ENCODE results near the gene MKNK2. TPM values are rescaled to one million over a fixed set of nuclear protein-coding genes. Genes with fewer than 3 reads are reported as not detected.
A peak's percentile ranks its signal among the peaks of the same experiment; 100 is the strongest.

Gene MKNK2
- total RNA-seq, 2 donors from 2014 or later = 120 to 123 TPM

DNA sequence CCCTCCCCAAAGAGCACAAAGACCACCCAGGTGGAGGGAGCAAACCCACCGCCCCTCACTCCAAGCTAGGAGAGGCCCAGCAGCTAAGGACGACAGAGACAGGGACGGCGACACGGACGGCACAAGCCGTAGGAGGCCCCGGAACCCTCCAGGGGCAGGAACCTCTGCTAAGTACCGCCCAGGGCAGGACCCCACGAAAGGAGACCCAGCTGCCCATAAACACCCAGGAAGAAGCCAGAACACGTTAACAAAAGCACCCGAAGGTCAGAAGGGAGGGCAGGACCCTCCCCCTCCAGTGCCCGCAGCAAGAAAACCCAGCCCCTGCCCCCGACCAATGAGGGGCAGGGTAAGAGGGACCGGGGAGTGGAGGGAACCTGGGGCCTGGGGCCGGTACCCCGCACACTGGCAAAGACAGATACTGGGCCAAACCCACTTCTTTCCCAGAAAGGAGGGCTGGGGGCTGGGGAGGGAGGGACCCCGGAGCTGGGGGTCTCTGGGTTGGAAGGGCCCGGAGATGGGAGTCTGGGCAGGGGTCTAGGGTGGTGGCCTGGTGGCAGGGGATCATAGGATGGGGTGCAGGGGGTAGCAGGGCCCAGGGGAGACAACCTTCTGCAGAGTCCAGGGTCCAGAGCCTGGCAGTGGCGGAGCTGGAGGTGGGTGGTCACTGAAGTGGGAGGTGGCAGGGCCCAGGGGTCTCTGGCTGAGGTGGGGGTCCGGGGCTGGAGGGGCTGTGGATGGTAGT lies 37.9 kb downstream of the MKNK2 start:
- H3K4me3 Mint-ChIP-seq = peak overlapping the region; percentile 55
- Histone ChIP-seq H3K9ac (ENCODE audit: extremely low read depth, low read length, poor library complexity, severe bottlenecking) (no peak overlapping the region), H3K9me3 (ENCODE audit: control insufficient read depth, low read length) (no peaks in the 10 kb centered on the region), H3K27ac (ENCODE audit: low read depth, low read length) (no peak overlapping the region), H3K36me3 (ENCODE audit: control insufficient read depth, insufficient read depth, low read length) (peaks cover 5% of the 10 kb centered on the region), H3K27me3 (ENCODE audit: control insufficient read depth, insufficient read depth, low read length, poor library complexity, severe bottlenecking) (no peaks in the 10 kb centered on the region), H3K4me1 (ENCODE audit: control insufficient read depth, insufficient read depth, low read length) (no peaks in the 10 kb centered on the region), H3K4me3 (ENCODE audit: low read length) (no peak overlapping the region)
- peaks cover 34% of the 10 kb centered on the region for H3K36me3 Mint-ChIP-seq (ENCODE audit: low read depth)
- no peaks in the 10 kb centered on the region for H3K27me3 Mint-ChIP-seq (ENCODE audit: insufficient read depth)
- no peak for DNase-seq
- peak overlapping the region; percentile 64 for H3K27ac Mint-ChIP-seq
- no peaks in the 10 kb centered on the region for H3K4me1 Mint-ChIP-seq
- no peaks in the 10 kb centered on the region for H3K9me3 Mint-ChIP-seq
- WGBS, 2 experiments (ENCODE audit: insufficient coverage in 1 of 2, insufficient read length in 1 of 2) = 88% methylated on average over 12 to 21 of the region's 21 CpGs
- TF ChIP-seq, protein P1, sequence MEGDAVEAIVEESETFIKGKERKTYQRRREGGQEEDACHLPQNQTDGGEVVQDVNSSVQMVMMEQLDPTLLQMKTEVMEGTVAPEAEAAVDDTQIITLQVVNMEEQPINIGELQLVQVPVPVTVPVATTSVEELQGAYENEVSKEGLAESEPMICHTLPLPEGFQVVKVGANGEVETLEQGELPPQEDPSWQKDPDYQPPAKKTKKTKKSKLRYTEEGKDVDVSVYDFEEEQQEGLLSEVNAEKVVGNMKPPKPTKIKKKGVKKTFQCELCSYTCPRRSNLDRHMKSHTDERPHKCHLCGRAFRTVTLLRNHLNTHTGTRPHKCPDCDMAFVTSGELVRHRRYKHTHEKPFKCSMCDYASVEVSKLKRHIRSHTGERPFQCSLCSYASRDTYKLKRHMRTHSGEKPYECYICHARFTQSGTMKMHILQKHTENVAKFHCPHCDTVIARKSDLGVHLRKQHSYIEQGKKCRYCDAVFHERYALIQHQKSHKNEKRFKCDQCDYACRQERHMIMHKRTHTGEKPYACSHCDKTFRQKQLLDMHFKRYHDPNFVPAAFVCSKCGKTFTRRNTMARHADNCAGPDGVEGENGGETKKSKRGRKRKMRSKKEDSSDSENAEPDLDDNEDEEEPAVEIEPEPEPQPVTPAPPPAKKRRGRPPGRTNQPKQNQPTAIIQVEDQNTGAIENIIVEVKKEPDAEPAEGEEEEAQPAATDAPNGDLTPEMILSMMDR (conservative IDR thresholded peaks at IDR 0.05) = no peak

DNA sequence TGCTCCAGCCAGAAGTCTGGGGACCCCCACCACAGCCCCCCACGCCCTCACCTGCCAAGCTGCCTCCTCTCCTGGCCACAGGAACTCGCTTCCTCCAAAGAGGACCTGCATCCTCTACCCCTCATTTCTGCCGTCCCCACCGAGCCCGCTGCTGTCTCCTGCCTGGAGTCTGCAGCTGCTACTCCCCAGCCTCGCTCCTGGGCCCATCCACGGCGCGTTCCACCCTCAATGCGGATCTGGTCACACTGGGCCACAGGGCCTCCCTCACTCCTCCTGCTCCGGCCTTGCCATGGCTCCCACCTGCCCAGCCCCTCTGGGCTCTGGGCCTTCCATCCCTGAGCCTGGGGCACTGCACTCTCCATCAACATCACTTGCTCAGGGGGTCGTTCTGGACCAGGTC lies 39.9 kb downstream of the MKNK2 start:
- no peaks in the 10 kb centered on the region for H3K4me1 Mint-ChIP-seq
- DNase-seq = no peak
- H3K36me3 ChIP-seq (ENCODE audit: control insufficient read depth, insufficient read depth, low read length) = peaks cover 5% of the 10 kb centered on the region
- WGBS, 2 experiments (ENCODE audit: insufficient coverage in 1 of 2, insufficient read length in 1 of 2) = 96 to 97% methylated on average over 11 to 12 of the region's 12 CpGs
- H3K27ac ChIP-seq (ENCODE audit: low read depth, low read length) = no peak overlapping the region
- H3K27me3 ChIP-seq (ENCODE audit: control insufficient read depth, insufficient read depth, low read length, poor library complexity, severe bottlenecking) = no peaks in the 10 kb centered on the region
- no peak overlapping the region for H3K27ac Mint-ChIP-seq
- H3K4me1 ChIP-seq (ENCODE audit: control insufficient read depth, insufficient read depth, low read length) = no peaks in the 10 kb centered on the region
- no peaks in the 10 kb centered on the region for H3K9me3 Mint-ChIP-seq
- no peak overlapping the region for H3K9ac ChIP-seq (ENCODE audit: extremely low read depth, low read length, poor library complexity, severe bottlenecking)
- H3K27me3 Mint-ChIP-seq (ENCODE audit: insufficient read depth) = no peaks in the 10 kb centered on the region
- no peak overlapping the region for H3K4me3 Mint-ChIP-seq
- H3K9me3 ChIP-seq (ENCODE audit: control insufficient read depth, low read length) = no peaks in the 10 kb centered on the region
- peaks cover 41% of the 10 kb centered on the region for H3K36me3 Mint-ChIP-seq (ENCODE audit: low read depth)
- TF ChIP-seq, protein P1 (conservative IDR thresholded peaks at IDR 0.05) = no peak
- no peak overlapping the region for H3K4me3 ChIP-seq (ENCODE audit: low read length)

DNA sequence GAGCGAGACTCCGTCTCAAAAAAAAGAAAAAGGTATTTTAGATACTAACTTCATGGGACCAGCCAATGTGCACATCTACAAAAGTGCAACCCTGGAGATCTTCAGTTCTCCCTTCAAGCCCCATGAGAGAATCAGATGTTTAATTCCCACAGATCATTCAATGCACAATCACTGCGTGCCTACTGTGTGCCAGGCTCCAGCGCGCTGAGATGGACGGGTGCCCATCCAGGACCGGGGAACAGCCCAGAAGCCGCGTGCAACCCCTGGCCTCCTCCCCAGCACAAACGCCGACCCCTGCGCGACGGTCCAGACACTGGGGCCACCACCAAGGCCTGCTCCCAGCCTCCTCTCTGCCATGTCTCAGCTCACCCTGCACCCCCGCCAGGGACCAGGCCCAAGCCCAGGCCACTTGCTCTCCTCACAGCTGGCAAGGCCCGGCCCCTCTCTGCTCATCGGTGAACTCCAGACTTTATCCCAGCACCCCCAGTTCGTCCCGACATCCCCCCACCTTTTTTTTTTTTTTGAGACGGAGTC lies 40.8 kb downstream of the MKNK2 start:
- no peaks in the 10 kb centered on the region for H3K27me3 Mint-ChIP-seq (ENCODE audit: insufficient read depth)

More for the DNA sequence above, 40.8 kb downstream of the MKNK2 start:
- DNase-seq = no peak
- H3K4me1 ChIP-seq (ENCODE audit: control insufficient read depth, insufficient read depth, low read length) = no peaks in the 10 kb centered on the region
- Mint-ChIP-seq H3K27ac (no peak overlapping the region), H3K4me3 (no peak overlapping the region), H3K4me1 (no peaks in the 10 kb centered on the region), H3K9me3 (no peaks in the 10 kb centered on the region), H3K36me3 (ENCODE audit: low read depth) (peaks cover 41% of the 10 kb centered on the region)
- H3K27ac ChIP-seq (ENCODE audit: low read depth, low read length) = no peak overlapping the region
- no peaks in the 10 kb centered on the region for H3K9me3 ChIP-seq (ENCODE audit: control insufficient read depth, low read length)
- no peak overlapping the region for H3K4me3 ChIP-seq (ENCODE audit: low read length)
- H3K27me3 ChIP-seq (ENCODE audit: control insufficient read depth, insufficient read depth, low read length, poor library complexity, severe bottlenecking) = no peaks in the 10 kb centered on the region
- H3K36me3 ChIP-seq (ENCODE audit: control insufficient read depth, insufficient read depth, low read length) = peaks cover 9% of the 10 kb centered on the region
- TF ChIP-seq, protein P1 (conservative IDR thresholded peaks at IDR 0.05) = no peak
- 98% methylated on average over 7 to 20 of the region's 20 CpGs for whole genome bisulfite sequencing, 2 experiments (ENCODE audit: insufficient coverage in 1 of 2, insufficient read length in 1 of 2)
- no peak overlapping the region for H3K9ac ChIP-seq (ENCODE audit: extremely low read depth, low read length, poor library complexity, severe bottlenecking)

Measured in endodermal cell (in vitro differentiated cells).